GM19324 (cell line): ENCODE measurements around the gene SLC12A8.

Source experiments
- ATAC-seq: cut with Tn5 transposase; IDR thresholded peaks from one replicate; pipeline ENCODE4 v1.9.1; 2021; ENCODE audit warnings: mild to moderate bottlenecking, moderate library complexity; ENCODE audit not compliant: unreplicated experiment, low FRiP score

The SLC12A8 gene

DNA sequence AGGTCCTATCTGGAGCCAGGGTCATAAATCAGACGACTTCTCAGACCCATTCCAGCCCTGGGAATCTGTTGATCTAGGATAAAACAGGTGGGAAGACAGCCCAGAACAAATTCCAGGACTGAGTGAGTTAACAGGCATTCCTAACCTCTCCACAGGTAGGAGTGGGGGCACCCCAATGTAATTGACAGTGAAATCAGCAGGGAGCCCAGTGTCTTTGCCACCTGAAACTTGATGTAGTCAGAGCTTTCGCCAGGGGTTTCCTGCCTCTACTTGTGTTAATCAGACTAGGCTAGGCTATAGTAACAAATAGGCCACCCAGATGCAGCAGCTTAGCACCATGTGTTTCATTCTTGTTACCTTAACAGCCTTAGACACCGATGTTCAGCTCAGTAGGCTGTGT is 154.0 kb downstream of the SLC12A8 start:
- ATAC-seq: no peak

- ATAC-seq: no peak
These were observed 155.2 kb downstream of the SLC12A8 start for GRCh38 chr3:125057186-125057850.

- ATAC-seq: peak; percentile 70
These were observed 156.4 kb downstream of the SLC12A8 start, which contains the start of gene HEG1 for GRCh38 chr3:125055913-125056745. Gene HEG1 (minus strand): TSS chr3:125055997. CDS start chr3:125055890, 107 bp downstream.

GRCh38 chr3:125055331-125055912 is 157.1 kb downstream of the SLC12A8 start:
- peak; percentile 42 for ATAC-seq

- ATAC-seq: no peak
These were observed 157.9 kb downstream of the SLC12A8 start for GRCh38 chr3:125054449-125055329.

- ATAC-seq: no peak
These were observed 158.5 kb downstream of the SLC12A8 start for GRCh38 chr3:125054062-125054448.

DNA sequence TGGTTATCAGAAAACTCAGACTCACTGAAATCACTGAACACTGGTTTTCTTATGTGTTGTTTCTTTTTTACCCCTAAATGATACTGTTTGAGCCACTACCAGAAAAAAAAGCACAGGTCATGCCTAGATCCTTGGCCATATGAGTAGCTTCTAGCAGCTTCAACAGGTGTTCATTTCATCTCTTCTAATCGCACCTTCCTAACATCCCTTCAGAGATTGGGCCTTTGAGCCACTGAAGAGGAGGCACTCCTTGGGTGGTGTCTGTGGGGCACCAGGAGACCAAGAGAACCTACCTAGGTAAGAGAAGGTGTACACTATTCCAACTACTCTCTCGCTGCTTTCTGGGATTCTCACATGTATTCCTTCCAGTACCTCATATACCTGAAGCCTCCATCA is 159.2 kb downstream of the SLC12A8 start:
- no peak for ATAC-seq

GRCh38 chr3:125052624-125053303 is 159.8 kb downstream of the SLC12A8 start:
- ATAC-seq: no peak

DNA sequence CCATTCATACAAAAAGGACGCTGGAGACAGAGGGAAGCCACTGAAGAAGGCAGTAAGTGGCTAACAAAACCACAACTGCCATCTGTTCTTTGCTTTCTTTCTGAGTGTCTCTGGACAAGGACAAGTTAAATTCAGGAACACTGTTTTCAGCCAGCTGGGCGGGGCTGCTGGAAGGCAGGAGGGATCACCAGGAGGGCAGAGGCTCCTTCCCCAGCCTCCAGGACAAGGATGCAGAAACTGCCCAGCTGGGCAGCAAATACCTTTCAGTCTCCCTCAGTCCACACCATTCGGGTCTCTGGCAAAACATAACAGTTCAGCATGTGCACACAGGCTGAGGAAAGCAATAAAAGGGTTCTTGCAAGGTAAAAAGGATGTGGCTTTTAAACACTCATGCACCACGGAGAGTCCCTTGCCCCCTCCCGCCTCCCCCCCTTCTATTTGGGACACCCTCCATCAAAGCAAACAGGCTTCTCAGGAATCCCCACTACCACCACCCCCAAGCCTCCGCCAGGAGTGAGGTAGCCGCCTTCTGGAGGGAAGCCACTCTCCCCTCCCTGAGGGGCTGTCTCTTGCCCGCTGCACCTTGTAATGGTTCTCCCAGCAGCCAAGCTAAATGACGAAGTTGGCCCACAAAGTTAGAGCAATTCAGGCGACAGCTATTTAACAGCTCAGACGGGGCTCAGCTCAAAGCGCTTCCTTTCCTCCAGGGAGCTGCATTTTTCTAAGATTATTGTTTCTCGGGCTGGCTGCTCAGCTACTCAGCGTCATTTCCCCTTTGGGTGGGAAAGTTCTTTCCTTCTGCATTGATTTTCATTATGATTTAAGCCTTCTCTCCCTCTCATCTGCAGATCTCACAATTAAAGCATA is 160.6 kb downstream of the SLC12A8 start:
- ATAC-seq: no peak

- ATAC-seq: no peak
These were observed 161.3 kb downstream of the SLC12A8 start for GRCh38 chr3:125051205-125051604.

- no peak for ATAC-seq
These were observed 162.0 kb downstream of the SLC12A8 start for GRCh38 chr3:125050488-125051090.

DNA sequence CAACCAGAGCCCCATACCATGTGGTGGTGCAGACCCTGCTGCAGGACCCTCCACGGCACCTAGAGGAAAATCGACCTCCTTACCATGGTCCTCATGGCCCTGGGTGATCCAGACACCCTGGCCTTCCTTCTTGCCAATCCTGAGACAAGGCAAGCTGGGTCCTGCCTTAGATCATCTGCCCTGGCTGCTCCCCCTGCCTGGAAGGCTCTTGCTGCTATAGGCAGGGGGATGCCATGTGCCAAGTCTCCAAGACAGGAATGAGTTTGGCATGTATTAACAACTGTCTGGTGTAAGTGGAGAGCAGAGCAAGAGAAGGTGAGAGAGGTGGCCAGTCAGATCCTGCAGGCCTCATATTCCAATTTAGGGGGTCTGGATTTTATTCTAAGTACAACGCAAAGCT is 164.3 kb downstream of the SLC12A8 start:
- no peak for ATAC-seq

- ATAC-seq: no peak
These were observed 166.6 kb downstream of the SLC12A8 start for GRCh38 chr3:125045965-125046364.

DNA sequence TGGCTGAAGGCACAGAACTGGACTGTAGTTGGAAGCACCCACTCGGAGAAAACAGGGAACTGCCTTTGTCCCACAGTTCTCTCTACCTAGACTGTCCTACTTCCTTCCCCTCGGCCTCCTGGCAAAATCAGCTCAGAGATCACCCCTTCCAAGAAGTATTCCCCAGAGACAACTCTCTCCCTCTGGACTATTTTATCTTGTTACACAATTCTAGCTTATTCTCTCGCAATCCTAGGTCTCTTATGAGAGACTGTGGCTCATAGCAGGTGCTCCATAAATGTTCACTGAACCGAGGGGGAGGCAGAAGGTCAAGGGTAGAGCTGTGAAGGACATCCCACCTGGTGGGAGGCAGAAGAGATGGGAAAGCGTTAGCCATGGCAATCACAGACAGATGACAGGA is 167.4 kb downstream of the SLC12A8 start:
- ATAC-seq: no peak

DNA sequence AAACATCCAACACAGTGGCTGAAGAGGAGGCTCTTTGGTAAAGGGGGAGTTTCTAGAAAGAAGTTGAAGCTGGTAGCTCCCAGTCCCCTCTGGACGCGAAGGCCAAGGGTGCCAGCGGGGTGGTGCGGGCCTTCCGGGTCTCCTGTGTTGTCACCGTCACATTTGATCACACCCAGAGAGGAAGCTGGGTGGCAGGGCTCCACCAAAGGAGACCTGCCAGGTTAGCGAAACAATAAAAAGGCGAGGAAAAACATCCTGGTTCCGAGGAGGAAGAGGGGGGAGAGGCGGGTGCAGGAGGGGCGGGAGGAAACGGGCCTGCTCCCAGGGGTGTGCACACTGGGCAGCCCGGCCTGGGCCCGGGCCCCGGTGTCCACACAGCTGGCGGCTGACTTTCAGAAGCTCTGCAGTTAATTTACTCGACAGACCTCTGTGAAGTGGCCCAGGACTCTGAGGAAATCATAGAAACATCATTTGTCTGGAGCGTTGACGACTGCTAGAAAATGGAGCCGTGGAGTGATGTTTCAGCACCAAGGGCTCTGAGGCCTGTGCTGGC is 168.9 kb downstream of the SLC12A8 start:
- ATAC-seq: no peak

DNA sequence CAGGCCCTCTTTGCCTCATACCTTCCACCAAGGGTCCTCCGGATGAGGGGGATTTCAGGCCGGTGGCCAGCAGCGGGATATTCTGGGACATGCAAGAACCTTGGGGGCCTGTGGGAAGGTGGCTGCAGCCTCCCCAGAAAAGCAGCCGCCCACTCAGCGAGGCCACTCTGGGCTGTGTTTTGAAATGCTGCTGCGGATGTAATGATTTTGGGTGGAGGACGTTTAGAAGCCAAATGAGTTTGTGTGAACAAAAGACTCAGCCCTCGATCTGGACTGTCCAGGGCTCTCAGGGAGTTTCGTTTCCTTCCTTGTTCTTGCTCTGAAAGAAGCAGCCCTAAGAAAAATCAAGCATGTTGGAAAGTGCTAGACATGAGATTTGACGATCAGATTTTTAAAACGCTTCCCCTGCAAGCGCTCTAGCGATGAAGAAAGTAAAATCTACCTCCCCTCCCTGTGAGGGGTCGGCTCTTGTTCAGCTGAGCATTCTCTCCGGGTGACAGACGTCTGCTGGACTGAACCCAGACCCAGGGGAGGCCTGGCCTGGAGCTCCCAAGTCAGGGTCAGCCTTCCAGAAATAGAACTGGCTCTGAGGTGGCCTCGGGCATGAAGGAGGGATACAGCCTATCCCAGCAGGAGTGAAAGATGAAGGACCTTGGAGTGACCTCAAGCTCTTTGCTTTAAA is 169.7 kb downstream of the SLC12A8 start:
- ATAC-seq: no peak

DNA sequence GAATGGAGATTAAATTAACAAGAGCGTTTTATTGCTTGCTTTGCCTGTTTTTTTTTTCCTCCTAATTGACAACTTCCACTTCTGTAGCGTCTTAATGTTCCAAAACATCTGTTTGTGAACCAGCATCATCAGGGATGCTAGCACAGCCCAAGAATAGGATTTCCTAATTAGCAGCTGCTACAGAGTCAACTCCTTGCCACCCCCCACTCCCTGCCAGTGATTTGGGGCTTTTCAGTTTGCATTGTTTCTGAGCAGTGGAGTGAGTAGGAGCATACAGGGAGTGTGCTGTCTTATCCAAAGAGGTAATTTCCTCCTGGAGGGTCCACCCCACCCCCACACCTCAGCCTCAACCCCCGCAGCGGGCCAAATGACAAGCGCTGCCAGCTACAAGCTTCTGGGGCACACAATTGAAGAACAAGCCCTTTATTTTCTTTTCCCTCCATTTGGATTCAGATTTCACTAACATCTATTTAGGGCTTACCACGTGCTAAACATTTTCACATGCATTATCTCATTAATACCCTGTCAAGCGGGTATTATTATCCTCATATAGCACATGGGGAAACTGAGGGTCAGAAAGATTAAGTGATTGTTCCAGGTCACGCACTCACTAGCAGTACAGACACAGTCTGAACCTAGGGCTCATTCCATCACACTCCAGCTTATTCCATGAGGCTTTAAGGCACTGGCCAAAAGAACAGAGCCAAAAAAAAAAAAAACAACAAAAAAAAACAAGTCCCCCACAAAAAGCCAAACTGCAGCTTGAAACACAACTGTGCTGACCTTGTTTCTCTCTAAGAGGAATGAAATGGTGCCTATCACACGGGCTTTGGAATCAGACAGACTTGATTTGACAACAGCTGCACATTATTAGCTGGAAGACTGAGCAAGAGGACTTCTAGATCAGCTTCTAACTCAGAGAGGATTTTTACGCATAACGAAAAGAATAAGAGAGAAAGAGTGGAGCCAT is 173.1 kb downstream of the SLC12A8 start:
- no peak for ATAC-seq
